ENCODE measurements around the gene YAP1.

Gene YAP1

DNA sequence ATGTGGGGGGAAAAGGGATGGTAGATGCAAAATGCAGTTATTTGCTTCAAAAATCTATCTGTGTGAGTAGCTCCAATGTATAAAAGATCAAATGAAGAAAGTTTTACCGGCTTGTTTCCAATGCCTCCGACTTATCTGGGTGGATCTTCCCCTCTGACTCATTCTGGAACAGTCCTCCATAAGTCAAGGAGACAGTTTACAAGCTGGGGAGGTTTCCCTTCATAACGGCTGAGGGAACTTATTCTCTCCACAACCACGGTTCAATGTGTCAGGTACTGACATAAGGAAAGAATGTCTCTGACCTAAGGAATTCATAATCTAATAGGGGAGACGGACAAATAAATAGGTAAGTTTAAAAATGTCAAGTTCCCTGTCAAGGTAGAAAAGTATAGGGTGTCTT is 157.4 kb downstream of the YAP1 start:
- Histone ChIP-seq H3K36me3 (ENCODE audit: insufficient read depth, low read length) (no peaks in the 10 kb centered on the region), H3K9me3 (ENCODE audit: insufficient read depth, low read depth, low read length) (no peaks in the 10 kb centered on the region), H3K4me1 (ENCODE audit: insufficient read depth, low read length) (peaks cover 26% of the 10 kb centered on the region; the same call in 1 of the 2 replicates), H3K27me3 (ENCODE audit: insufficient read depth, low read length) (peaks cover 13% of the 10 kb centered on the region; the same call in 1 of the 2 replicates), H3K4me3 (ENCODE audit: low read length) (no peak overlapping the region), H3K9ac (ENCODE audit: low read depth, low read length) (no peak overlapping the region), H3K27ac (ENCODE audit: low read depth, low read length) (0 out of 2 replicates have a peak overlapping the region, but pooled peaks have one; percentile 5)
- 79% methylated on average over 4 of the region's 5 CpGs for WGBS

DNA sequence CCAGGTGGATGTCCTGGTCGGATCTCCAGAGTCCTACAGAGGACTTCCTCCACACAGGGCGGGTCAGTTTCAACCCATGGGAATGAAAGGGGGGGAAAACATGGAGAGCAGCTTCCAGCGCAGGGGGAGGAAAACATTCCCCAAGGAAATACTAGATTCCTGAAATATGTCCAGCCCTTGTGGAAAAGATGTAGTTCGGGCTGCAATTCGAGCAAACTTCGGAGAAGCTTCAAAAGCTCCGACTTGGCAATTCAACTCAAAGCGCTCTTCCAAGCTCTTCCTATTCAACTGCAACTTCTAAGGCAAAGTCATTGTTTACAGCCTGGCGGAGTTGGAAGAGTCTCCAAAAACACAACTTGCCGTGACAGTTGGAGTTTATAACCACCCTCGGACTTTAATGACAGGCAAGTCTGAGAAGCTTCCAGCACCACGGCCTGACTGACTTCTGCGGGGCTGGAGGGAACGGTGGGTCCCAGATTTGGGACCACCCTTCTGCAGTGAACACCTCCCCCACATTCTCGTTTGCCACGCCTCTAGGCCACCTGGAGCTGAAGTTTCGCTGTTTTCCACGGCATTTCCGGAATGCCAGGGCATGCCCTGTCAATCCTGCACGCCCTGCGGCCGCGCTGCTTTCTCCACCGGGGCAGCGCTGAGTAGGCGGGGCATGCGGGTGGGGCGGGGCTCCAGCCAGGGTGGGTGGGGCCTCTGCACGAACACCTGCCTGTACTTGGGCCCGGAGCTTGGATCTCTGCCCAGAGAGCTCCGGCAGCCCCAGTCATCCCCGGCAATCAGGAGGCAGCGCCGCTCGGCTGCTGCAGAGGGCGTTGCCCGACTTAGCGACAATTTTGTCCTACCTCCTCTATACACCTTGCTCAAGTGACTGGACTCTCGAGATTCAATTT is 158.1 kb downstream of the YAP1 start:
- H3K36me3 ChIP-seq (ENCODE audit: insufficient read depth, low read length): no peaks in the 10 kb centered on the region
- WGBS: 22% methylated on average over 38 of the region's 39 CpGs
- H3K9me3 ChIP-seq (ENCODE audit: insufficient read depth, low read depth, low read length): no peaks in the 10 kb centered on the region
- H3K27me3 ChIP-seq (ENCODE audit: insufficient read depth, low read length): peaks cover 13% of the 10 kb centered on the region; the same call in 1 of the 2 replicates
- no peak overlapping the region for H3K9ac ChIP-seq (ENCODE audit: low read depth, low read length)
- peak overlapping the region; percentile 58 for H3K4me3 ChIP-seq (ENCODE audit: low read length)
- H3K27ac ChIP-seq (ENCODE audit: low read depth, low read length): peak overlapping the region; percentile 5; the same call in 1 of the 2 replicates
- peaks cover 26% of the 10 kb centered on the region; the same call in 1 of the 2 replicates for H3K4me1 ChIP-seq (ENCODE audit: insufficient read depth, low read length)

DNA sequence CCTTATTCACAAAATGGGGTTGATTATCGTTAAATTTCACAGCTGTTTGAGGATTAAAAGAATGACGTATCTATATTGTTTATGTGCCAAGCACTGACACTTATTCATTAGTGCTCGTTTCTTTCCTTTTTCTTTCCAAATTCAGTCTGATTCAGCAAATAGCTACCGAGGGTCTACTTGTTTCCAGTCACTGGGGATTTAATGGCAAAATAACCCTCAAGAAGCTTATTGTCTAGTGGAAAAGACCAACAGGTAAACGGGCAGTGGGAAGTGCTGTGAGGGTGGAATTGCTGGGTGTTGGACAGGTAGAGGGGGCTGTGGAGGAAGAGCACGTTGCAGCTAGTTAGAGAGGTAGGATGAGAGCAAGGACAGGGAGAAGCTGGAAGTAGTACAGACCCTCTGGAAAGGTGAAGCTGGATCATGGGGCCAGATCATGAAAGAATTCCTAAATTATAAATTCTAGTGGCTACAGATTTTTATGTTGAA is 158.8 kb downstream of the YAP1 start:
- Histone ChIP-seq H3K9ac (ENCODE audit: low read depth, low read length) (no peak overlapping the region), H3K36me3 (ENCODE audit: insufficient read depth, low read length) (no peaks in the 10 kb centered on the region), H3K4me1 (ENCODE audit: insufficient read depth, low read length) (peaks cover 26% of the 10 kb centered on the region; the same call in 1 of the 2 replicates), H3K4me3 (ENCODE audit: low read length) (peak overlapping the region; percentile 50), H3K27me3 (ENCODE audit: insufficient read depth, low read length) (peaks cover 13% of the 10 kb centered on the region; the same call in 1 of the 2 replicates), H3K27ac (ENCODE audit: low read depth, low read length) (no peak overlapping the region), H3K9me3 (ENCODE audit: insufficient read depth, low read depth, low read length) (no peaks in the 10 kb centered on the region)
- WGBS: 33% methylated on average over 6 of the region's 6 CpGs

DNA sequence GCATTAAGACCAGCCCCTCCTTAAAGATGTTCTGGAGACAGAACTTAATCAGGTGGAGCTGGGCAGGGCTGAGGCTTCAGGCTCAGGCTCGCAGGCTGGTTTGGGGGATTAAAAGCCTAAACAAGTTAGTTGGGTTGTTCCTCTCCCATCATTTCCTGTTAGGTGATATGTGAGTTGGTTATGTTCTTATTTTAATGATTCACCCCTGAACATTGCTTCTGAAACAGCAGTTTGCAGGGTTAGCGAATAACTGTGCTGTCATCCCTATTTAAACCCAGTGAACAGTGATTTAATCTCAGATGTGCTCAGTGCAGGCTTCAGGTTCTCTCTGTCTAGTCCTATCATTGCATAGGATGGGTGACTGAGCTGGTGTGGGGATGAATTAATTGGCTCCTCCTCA is 159.7 kb downstream of the YAP1 start:
- H3K27me3 ChIP-seq (ENCODE audit: insufficient read depth, low read length): peaks cover 13% of the 10 kb centered on the region; the same call in 1 of the 2 replicates

DNA sequence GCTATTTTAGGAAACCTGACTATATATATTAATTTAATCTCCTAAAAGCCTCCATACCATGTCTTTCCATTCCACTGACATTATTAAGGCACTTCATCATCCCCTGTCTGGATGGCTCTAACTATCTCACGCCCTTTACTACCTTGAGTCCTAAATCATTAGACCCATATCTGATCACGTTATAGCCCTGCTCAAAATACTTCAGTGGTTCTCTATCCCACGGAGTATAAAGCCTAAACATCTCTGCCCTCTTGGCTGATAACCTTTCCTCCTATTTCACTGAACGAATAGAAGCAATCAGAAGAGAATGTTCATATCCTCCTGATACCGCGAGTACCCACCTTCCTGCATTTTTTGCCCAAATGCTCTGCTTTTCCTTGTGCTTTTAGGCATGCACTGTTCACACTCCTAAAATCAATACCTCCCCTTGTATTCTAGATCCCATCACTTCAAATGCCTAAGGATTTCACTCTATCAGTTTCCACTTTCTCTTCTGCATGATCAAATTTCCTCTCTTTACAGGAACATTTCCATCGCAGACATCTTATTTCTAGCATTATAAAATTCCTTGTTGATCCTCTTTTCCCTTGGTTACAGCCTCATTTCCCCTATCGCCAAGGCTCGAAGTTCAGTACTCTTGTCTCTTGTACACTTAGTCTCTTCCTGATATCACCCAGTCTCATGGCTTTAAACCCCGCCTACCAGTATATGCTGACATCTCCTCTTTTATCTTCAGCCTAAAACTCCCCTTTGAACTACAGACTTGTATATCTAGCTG is 162.0 kb downstream of the YAP1 start:
- Histone ChIP-seq H3K36me3 (ENCODE audit: insufficient read depth, low read length) (no peaks in the 10 kb centered on the region), H3K27ac (ENCODE audit: low read depth, low read length) (no peak overlapping the region), H3K9ac (ENCODE audit: low read depth, low read length) (no peak overlapping the region), H3K4me1 (ENCODE audit: insufficient read depth, low read length) (peaks cover 26% of the 10 kb centered on the region; the same call in 1 of the 2 replicates), H3K9me3 (ENCODE audit: insufficient read depth, low read depth, low read length) (no peaks in the 10 kb centered on the region), H3K27me3 (ENCODE audit: insufficient read depth, low read length) (peaks cover 13% of the 10 kb centered on the region; the same call in 1 of the 2 replicates), H3K4me3 (ENCODE audit: low read length) (no peak overlapping the region)
- 93% methylated on average over 10 of the region's 10 CpGs for WGBS

More for the DNA sequence above, 159.7 kb downstream of the YAP1 start:
- H3K9me3 ChIP-seq (ENCODE audit: insufficient read depth, low read depth, low read length): no peaks in the 10 kb centered on the region
- no peaks in the 10 kb centered on the region for H3K36me3 ChIP-seq (ENCODE audit: insufficient read depth, low read length)
- no peak overlapping the region for H3K27ac ChIP-seq (ENCODE audit: low read depth, low read length)
- peaks cover 26% of the 10 kb centered on the region; the same call in 1 of the 2 replicates for H3K4me1 ChIP-seq (ENCODE audit: insufficient read depth, low read length)
- no peak overlapping the region for H3K9ac ChIP-seq (ENCODE audit: low read depth, low read length)
- WGBS: 89% methylated on average over 2 of the region's 2 CpGs
- H3K4me3 ChIP-seq (ENCODE audit: low read length): no peak overlapping the region

DNA sequence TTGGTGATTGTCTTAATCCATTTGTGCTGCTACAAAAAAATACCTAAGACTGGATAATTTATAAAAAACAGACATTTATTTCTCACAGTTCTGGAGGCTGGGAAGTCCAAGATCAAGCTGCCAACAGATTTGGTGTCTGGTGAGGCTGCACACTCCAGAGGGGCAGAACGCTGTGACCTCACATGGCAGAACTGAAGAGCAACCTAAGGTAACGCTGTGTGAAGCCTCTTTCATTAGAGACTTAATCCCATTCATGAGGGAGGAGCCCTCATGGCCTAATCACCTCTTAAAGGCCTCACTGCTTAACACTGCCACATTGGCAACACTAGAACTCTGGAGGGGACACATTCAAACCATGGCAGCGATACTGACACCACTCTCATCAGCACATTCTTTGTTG is 164.4 kb downstream of the YAP1 start:
- WGBS: 70% methylated on average over 3 of the region's 3 CpGs
- peaks cover 3% of the 10 kb centered on the region; the same call in 1 of the 2 replicates for H3K27me3 ChIP-seq (ENCODE audit: insufficient read depth, low read length)
- H3K27ac ChIP-seq (ENCODE audit: low read depth, low read length): no peak overlapping the region
- no peaks in the 10 kb centered on the region for H3K36me3 ChIP-seq (ENCODE audit: insufficient read depth, low read length)
- no peaks in the 10 kb centered on the region for H3K9me3 ChIP-seq (ENCODE audit: insufficient read depth, low read depth, low read length)
- H3K9ac ChIP-seq (ENCODE audit: low read depth, low read length): no peak overlapping the region
- no peak overlapping the region for H3K4me3 ChIP-seq (ENCODE audit: low read length)
- H3K4me1 ChIP-seq (ENCODE audit: insufficient read depth, low read length): peaks cover 16% of the 10 kb centered on the region

DNA sequence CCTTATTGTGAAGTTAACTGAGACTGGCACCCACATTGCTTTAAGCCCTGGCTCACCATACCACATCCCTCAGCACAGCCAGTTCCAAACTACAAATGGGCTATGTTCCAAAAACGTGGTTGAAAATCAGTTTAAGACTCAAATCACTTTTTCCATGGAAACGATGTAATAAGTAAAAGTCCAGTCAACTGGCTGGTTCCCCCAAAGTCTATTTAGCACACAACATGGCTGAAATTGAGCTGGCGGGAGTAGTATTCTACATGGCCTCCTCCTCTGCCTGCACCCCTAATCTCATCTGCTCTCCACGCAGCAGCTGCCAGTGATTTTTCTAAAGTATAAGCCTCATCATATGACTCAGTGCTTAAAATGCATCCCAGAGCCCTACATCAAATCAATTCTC is 166.1 kb downstream of the YAP1 start:
- Histone ChIP-seq H3K27ac (ENCODE audit: low read depth, low read length) (no peak overlapping the region), H3K9me3 (ENCODE audit: insufficient read depth, low read depth, low read length) (no peaks in the 10 kb centered on the region), H3K9ac (ENCODE audit: low read depth, low read length) (no peak overlapping the region), H3K4me3 (ENCODE audit: low read length) (no peak overlapping the region), H3K27me3 (ENCODE audit: insufficient read depth, low read length) (no peaks in the 10 kb centered on the region), H3K4me1 (ENCODE audit: insufficient read depth, low read length) (peaks cover 25% of the 10 kb centered on the region), H3K36me3 (ENCODE audit: insufficient read depth, low read length) (no peaks in the 10 kb centered on the region)
- WGBS: 91% methylated on average over 4 of the region's 4 CpGs

DNA sequence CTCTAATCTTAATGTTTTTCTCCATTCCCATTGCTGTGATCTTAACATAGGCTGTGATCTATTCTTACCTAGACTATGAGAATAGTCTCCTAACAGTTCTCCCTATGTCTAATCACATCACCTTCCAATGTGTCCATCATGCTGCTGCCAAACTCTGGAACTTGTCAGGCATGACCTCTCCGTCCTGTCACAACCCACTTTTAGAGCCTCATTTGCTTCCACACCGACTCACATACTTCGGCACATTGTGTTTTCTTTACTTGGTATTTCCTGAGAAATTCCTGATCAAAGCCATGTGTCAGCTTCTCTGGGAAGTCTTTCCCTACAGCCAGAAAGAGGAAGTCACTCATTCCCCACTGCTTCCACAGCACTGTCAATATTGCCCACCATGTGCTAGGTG is 166.5 kb downstream of the YAP1 start:
- H3K9me3 ChIP-seq (ENCODE audit: insufficient read depth, low read depth, low read length): no peaks in the 10 kb centered on the region
- WGBS: 81% methylated on average over 3 of the region's 3 CpGs
- no peak overlapping the region for H3K9ac ChIP-seq (ENCODE audit: low read depth, low read length)
- H3K27me3 ChIP-seq (ENCODE audit: insufficient read depth, low read length): no peaks in the 10 kb centered on the region
- H3K27ac ChIP-seq (ENCODE audit: low read depth, low read length): no peak overlapping the region
- no peaks in the 10 kb centered on the region for H3K36me3 ChIP-seq (ENCODE audit: insufficient read depth, low read length)
- H3K4me3 ChIP-seq (ENCODE audit: low read length): no peak overlapping the region
- peaks cover 25% of the 10 kb centered on the region for H3K4me1 ChIP-seq (ENCODE audit: insufficient read depth, low read length)

DNA sequence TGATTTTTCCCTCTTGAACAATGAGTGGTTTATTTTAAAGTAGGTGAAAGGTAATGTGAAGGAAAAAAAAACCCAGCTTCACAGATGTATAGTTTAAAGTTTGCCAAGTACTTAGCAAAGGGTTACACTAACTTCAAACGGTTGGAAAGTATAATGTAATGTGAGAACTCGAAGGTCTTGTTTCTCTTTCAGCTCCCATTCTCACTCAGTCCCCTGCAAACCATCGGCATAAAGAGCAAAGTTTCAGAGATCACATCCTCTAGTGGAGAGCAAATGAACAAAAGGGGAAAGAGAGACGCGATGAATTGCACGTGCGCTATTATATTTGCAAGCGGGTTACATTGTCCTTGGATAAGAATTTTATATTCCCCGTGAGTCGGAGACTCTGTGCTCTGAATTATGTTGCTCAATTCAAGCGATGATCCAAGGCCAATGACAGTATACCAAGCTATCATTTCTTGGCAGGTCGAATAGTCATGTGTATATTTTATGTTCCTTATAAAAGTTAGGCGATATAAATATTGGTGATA is 169.5 kb downstream of the YAP1 start:
- Histone ChIP-seq H3K27me3 (ENCODE audit: insufficient read depth, low read length) (no peaks in the 10 kb centered on the region), H3K36me3 (ENCODE audit: insufficient read depth, low read length) (no peaks in the 10 kb centered on the region), H3K9ac (ENCODE audit: low read depth, low read length) (peak overlapping the region; percentile 35), H3K4me3 (ENCODE audit: low read length) (peak overlapping the region; percentile 22; the same call in 1 of the 2 replicates), H3K27ac (ENCODE audit: low read depth, low read length) (peak overlapping the region; percentile 72; the same call in 1 of the 2 replicates), H3K9me3 (ENCODE audit: insufficient read depth, low read depth, low read length) (no peaks in the 10 kb centered on the region), H3K4me1 (ENCODE audit: insufficient read depth, low read length) (peaks cover 25% of the 10 kb centered on the region)
- WGBS: 56% methylated on average over 11 of the region's 13 CpGs

DNA sequence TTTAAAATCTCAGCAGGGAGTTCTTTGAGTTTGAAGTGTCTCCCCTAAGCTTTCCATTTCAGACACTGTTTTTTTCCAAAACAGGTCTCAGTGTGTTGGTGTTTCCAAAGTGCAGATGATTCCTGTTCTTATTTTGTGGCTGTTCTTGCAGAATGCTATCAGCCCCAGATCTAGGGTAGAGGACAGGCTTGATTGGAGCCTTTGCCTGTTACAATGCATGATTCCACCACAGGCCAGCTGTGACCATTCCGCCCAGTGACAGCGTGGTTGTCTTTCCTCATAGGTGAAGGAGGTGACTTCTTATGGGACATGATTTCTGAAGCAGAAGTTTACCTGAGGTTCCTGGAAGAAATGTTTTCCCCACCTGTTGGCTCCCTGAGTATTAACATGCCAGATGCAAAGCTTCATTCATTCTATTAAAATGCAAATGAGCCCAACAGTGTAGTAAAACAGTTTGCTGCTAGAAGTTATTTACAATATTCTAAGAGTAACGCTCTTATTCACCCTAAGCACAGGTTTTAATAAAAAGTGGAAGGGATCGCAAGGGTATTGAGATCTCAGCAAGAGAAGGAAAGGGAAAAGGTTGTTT is 170.1 kb downstream of the YAP1 start:
- Histone ChIP-seq H3K9me3 (ENCODE audit: insufficient read depth, low read depth, low read length) (no peaks in the 10 kb centered on the region), H3K4me3 (ENCODE audit: low read length) (peak overlapping the region; percentile 22; the same call in 1 of the 2 replicates), H3K27ac (ENCODE audit: low read depth, low read length) (peak overlapping the region; percentile 72; the same call in 1 of the 2 replicates), H3K4me1 (ENCODE audit: insufficient read depth, low read length) (peaks cover 25% of the 10 kb centered on the region), H3K36me3 (ENCODE audit: insufficient read depth, low read length) (no peaks in the 10 kb centered on the region), H3K27me3 (ENCODE audit: insufficient read depth, low read length) (no peaks in the 10 kb centered on the region), H3K9ac (ENCODE audit: low read depth, low read length) (no peak overlapping the region)
- 37% methylated on average over 2 of the region's 4 CpGs for WGBS

Data from HUES64 (cell line).